ENCODE measurements around the gene CFAP299.
"Not testable (repeated sequence)": the region's sequence is repeated elsewhere in the genome, so short reads cannot be mapped to it uniquely, and the experiment has no call there.

CFAP299 gene

GRCh38 chr4:80309294-80310004 lies 26.1 kb upstream of the CFAP299 start:
- DNase-seq (ENCODE audit: low read depth): peak; percentile 91

GRCh38 chr4:80311130-80311529 lies 24.4 kb upstream of the CFAP299 start:
- no peak for TF ChIP-seq CTCF (IDR thresholded peaks at IDR 0.05; ENCODE audit: low read length, missing control alignments)
- DNase-seq (ENCODE audit: low read depth): peak; percentile 65
- H3K4me3 ChIP-seq (replicated peaks; ENCODE audit: low read depth, low read length): no peak overlapping the region

More at GRCh38 chr4:80309294-80310004, 26.1 kb upstream of the CFAP299 start:
- H3K4me3 ChIP-seq (replicated peaks; ENCODE audit: low read depth, low read length): no peak overlapping the region
- no peak for TF ChIP-seq CTCF (IDR thresholded peaks at IDR 0.05; ENCODE audit: low read length, missing control alignments)

- no peak for DNase-seq (ENCODE audit: low read depth)
- TF ChIP-seq CTCF (IDR thresholded peaks at IDR 0.05; ENCODE audit: low read length, missing control alignments): no peak
- H3K4me3 ChIP-seq (replicated peaks; ENCODE audit: low read depth, low read length): no peak overlapping the region
Measured at GRCh38 chr4:80312124-80312523, 23.4 kb upstream of the CFAP299 start.

- no peak for DNase-seq (ENCODE audit: low read depth)
- no peak overlapping the region for H3K4me3 ChIP-seq (replicated peaks; ENCODE audit: low read depth, low read length)
- TF ChIP-seq CTCF (IDR thresholded peaks at IDR 0.05; ENCODE audit: low read length, missing control alignments): no peak
Measured at GRCh38 chr4:80313627-80314026, 21.9 kb upstream of the CFAP299 start.

GRCh38 chr4:80315848-80316247 lies 19.7 kb upstream of the CFAP299 start:
- not testable (repeated sequence) for H3K4me3 ChIP-seq (replicated peaks; ENCODE audit: low read depth, low read length); DNase-seq (ENCODE audit: low read depth)

GRCh38 chr4:80321341-80321740 lies 14.2 kb upstream of the CFAP299 start:
- DNase-seq (ENCODE audit: low read depth): no peak
- no peak overlapping the region for H3K4me3 ChIP-seq (replicated peaks; ENCODE audit: low read depth, low read length)
- TF ChIP-seq CTCF (IDR thresholded peaks at IDR 0.05; ENCODE audit: low read length, missing control alignments): no peak

- H3K4me3 ChIP-seq (replicated peaks; ENCODE audit: low read depth, low read length): no peak overlapping the region
- TF ChIP-seq CTCF (IDR thresholded peaks at IDR 0.05; ENCODE audit: low read length, missing control alignments): no peak
- no peak for DNase-seq (ENCODE audit: low read depth)
Measured at GRCh38 chr4:80321776-80322175, 13.8 kb upstream of the CFAP299 start.

Data from fibroblast of pulmonary artery (primary cell).